Neural cell (in vitro differentiated cells): ENCODE data around the gene RAB3IP. TPM values are rescaled to one million over a fixed set of nuclear protein-coding genes. Genes with fewer than 3 reads are reported as not detected.

Experiments used
- H2AFZ ChIP-seq: fragments of 200-600, 300-800 bp; sonication (generic), shearing (Covaris generic); 2 replicates; pipeline ENCODE4 v1.6.0; 2014; ENCODE audit warnings: low read depth, mild to moderate bottlenecking, antibody characterized with exemption, low read length, moderate library complexity
- H3F3A ChIP-seq: fragments of 200-600 bp; shearing (Covaris generic); 2 replicates; pipeline ENCODE4 v1.6.1; 2016; ENCODE audit warnings: mild to moderate bottlenecking, moderate library complexity, mixed read lengths, antibody characterized with exemption, low read length; ENCODE audit not compliant: insufficient read depth, poor library complexity, severe bottlenecking
- H3K27ac ChIP-seq: fragments of 200-600, 300-800 bp; sonication (generic), shearing (Covaris generic); 2 replicates; pipeline ENCODE4 v1.5.1; 2014; ENCODE audit warnings: mild to moderate bottlenecking, low read length, moderate library complexity
- H3K27me3 ChIP-seq: fragments of 300-800, 200-600 bp; sonication (generic), shearing (Covaris generic); 2 replicates; pipeline ENCODE4 v1.6.0; 2014; ENCODE audit warnings: mild to moderate bottlenecking, low read depth, low read length, moderate library complexity; ENCODE audit not compliant: insufficient read depth
- H3K36me3 ChIP-seq: fragments of 300-800, 200-600 bp; sonication (generic), shearing (Covaris generic); 2 replicates; pipeline ENCODE4 v1.5.1; 2014; ENCODE audit warnings: mild to moderate bottlenecking, antibody characterized with exemption, low read length, moderate library complexity; ENCODE audit not compliant: insufficient read depth
- H3K4me2 ChIP-seq: fragments of 300-800, 200-600 bp; sonication (generic), shearing (Covaris generic); 2 replicates; pipeline ENCODE4 v1.6.0; 2014; ENCODE audit warnings: mild to moderate bottlenecking, low read length
- H3K4me3 ChIP-seq: fragments of 300-800, 200-600 bp; sonication (generic), shearing (Covaris generic); 2 replicates; pipeline ENCODE4 v1.5.1; 2014; ENCODE audit warnings: mild to moderate bottlenecking, low read length, moderate library complexity
- H3K79me2 ChIP-seq: fragments of 200-600 bp; shearing (Covaris generic); replicated peaks from 2 replicates; pipeline ENCODE4 v1.6.0; 2014; ENCODE audit warnings: mild to moderate bottlenecking, low read length, moderate library complexity; ENCODE audit not compliant: insufficient read depth
- H3K9ac ChIP-seq: fragments of 300-800, 200-600 bp; sonication (generic), shearing (Covaris generic); 2 replicates; pipeline ENCODE4 v1.6.1; 2016; ENCODE audit warnings: mild to moderate bottlenecking, low read length, mixed read lengths
- H3K9me2 ChIP-seq: fragments of 200-600 bp; shearing (Covaris generic); 2 replicates; pipeline ENCODE4 v1.6.1; 2016; ENCODE audit warnings: mild to moderate bottlenecking, low read length, mixed read lengths; ENCODE audit not compliant: insufficient read depth
- H3K9me3 ChIP-seq: fragments of 200-600, 300-800 bp; sonication (generic), shearing (Covaris generic); 2 replicates; pipeline ENCODE4 v1.6.1; 2016; ENCODE audit warnings: mild to moderate bottlenecking, mixed run types, low read length, moderate library complexity, mixed read lengths
- H4K20me1 ChIP-seq: fragments of 200-600 bp; shearing (Covaris generic); 2 replicates; pipeline ENCODE4 v1.6.1; 2016; ENCODE audit warnings: mild to moderate bottlenecking, mixed run types; ENCODE audit not compliant: insufficient read depth
- EP300 ChIP-seq: fragments of 450-650 bp; conservative IDR thresholded peaks from 2 replicates; pipeline ENCODE4 v1.6.1; 2014; ENCODE audit warnings: antibody characterized with exemption, mild to moderate bottlenecking, moderate library complexity; ENCODE audit not compliant: poor library complexity, severe bottlenecking
- EZH2 ChIP-seq: fragments of 200-600, 300-800 bp; shearing (Covaris generic), sonication (generic); IDR thresholded peaks from 2 replicates; pipeline ENCODE4 v1.6.1; 2014; ENCODE audit warnings: antibody characterized with exemption, low read length, borderline replicate concordance, mild to moderate bottlenecking; ENCODE audit not compliant: insufficient read depth, poor library complexity, severe bottlenecking
- MXI1 ChIP-seq: fragments of 450-650 bp; conservative IDR thresholded peaks from 2 replicates; pipeline ENCODE4 v1.6.1; 2014; ENCODE audit warnings: antibody characterized with exemption, mild to moderate bottlenecking; ENCODE audit not compliant: poor library complexity, severe bottlenecking
- POLR2AphosphoS5 ChIP-seq: IDR thresholded peaks from 2 replicates; pipeline ENCODE4 v1.6.1; 2012
- RAD21 ChIP-seq: fragments of 450-650 bp; conservative IDR thresholded peaks from 2 replicates; pipeline ENCODE4 v1.6.1; 2014; ENCODE audit warnings: antibody characterized with exemption, mild to moderate bottlenecking, moderate library complexity
- SMC3 ChIP-seq: fragments of 450-650 bp; conservative IDR thresholded peaks from 2 replicates; pipeline ENCODE4 v1.6.1; 2014; ENCODE audit warnings: antibody characterized with exemption, mild to moderate bottlenecking, moderate library complexity; ENCODE audit not compliant: poor library complexity
- TAF1 ChIP-seq: IDR thresholded peaks from 2 replicates; pipeline ENCODE4 v1.6.1; 2012; ENCODE audit warnings: low read depth
- polyA plus RNA-seq: library from polyadenylated mRNA; depleted of rRNA; stranded (reverse); fragments of >200 nt; gene quantifications from 2 replicates; pipeline ENCODE4 v1.2.3, GENCODE V29; 2014
- TF ChIP-seq, protein P1 (sequence below): fragments of 450-650 bp; IDR thresholded peaks from 2 replicates; pipeline ENCODE4 v1.5.1; 2014; ENCODE audit warnings: antibody characterized with exemption, mild to moderate bottlenecking, moderate library complexity; ENCODE audit not compliant: poor library complexity, severe bottlenecking
- TF ChIP-seq, protein P2 (sequence below): IDR thresholded peaks from 2 replicates; pipeline ENCODE4 v1.6.1; 2012; ENCODE audit warnings: borderline replicate concordance

Gene RAB3IP
- polyA plus RNA-seq, 1 donor from 2014 or later = 24.6 TPM

DNA sequence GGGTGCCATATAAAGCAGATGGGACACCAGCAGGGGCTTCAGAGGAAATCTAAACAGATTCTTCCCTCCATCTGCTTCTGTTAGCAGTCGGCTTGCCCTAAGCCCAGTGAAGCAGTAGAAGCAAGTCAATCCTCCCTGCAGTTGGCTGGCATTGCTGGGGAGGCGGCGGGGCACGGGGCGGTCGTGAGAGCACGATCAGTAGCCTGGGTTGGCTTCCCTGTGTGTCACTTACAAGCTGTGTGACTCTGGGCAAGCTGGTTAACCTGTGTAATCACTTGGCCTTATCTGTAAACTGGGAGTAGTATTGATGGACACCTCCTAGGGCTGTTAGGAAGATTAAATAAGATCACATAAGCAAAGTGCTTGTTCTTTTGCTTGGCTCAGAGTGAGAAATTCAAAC lies 105.8 kb downstream of the RAB3IP start:
- H3K4me2 ChIP-seq = no peak overlapping the region
- H3K9me3 ChIP-seq = no peaks in the 10 kb centered on the region
- H3K9me2 ChIP-seq = no peaks in the 10 kb centered on the region
- no peaks in the 10 kb centered on the region for H3K27me3 ChIP-seq
- H3F3A ChIP-seq = no peaks in the 10 kb centered on the region
- no peak overlapping the region for H3K9ac ChIP-seq
- H4K20me1 ChIP-seq = no peaks in the 10 kb centered on the region
- H3K27ac ChIP-seq = no peak overlapping the region
- TF ChIP-seq, protein P1, sequence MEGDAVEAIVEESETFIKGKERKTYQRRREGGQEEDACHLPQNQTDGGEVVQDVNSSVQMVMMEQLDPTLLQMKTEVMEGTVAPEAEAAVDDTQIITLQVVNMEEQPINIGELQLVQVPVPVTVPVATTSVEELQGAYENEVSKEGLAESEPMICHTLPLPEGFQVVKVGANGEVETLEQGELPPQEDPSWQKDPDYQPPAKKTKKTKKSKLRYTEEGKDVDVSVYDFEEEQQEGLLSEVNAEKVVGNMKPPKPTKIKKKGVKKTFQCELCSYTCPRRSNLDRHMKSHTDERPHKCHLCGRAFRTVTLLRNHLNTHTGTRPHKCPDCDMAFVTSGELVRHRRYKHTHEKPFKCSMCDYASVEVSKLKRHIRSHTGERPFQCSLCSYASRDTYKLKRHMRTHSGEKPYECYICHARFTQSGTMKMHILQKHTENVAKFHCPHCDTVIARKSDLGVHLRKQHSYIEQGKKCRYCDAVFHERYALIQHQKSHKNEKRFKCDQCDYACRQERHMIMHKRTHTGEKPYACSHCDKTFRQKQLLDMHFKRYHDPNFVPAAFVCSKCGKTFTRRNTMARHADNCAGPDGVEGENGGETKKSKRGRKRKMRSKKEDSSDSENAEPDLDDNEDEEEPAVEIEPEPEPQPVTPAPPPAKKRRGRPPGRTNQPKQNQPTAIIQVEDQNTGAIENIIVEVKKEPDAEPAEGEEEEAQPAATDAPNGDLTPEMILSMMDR = no peak
- no peak for TF ChIP-seq EP300
- TF ChIP-seq, protein P2, sequence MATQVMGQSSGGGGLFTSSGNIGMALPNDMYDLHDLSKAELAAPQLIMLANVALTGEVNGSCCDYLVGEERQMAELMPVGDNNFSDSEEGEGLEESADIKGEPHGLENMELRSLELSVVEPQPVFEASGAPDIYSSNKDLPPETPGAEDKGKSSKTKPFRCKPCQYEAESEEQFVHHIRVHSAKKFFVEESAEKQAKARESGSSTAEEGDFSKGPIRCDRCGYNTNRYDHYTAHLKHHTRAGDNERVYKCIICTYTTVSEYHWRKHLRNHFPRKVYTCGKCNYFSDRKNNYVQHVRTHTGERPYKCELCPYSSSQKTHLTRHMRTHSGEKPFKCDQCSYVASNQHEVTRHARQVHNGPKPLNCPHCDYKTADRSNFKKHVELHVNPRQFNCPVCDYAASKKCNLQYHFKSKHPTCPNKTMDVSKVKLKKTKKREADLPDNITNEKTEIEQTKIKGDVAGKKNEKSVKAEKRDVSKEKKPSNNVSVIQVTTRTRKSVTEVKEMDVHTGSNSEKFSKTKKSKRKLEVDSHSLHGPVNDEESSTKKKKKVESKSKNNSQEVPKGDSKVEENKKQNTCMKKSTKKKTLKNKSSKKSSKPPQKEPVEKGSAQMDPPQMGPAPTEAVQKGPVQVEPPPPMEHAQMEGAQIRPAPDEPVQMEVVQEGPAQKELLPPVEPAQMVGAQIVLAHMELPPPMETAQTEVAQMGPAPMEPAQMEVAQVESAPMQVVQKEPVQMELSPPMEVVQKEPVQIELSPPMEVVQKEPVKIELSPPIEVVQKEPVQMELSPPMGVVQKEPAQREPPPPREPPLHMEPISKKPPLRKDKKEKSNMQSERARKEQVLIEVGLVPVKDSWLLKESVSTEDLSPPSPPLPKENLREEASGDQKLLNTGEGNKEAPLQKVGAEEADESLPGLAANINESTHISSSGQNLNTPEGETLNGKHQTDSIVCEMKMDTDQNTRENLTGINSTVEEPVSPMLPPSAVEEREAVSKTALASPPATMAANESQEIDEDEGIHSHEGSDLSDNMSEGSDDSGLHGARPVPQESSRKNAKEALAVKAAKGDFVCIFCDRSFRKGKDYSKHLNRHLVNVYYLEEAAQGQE = no peak
- no peak for TF ChIP-seq POLR2AphosphoS5
- no peak for TF ChIP-seq RAD21
- no peak for TF ChIP-seq TAF1
- no peak for TF ChIP-seq EZH2
- no peak for TF ChIP-seq SMC3
- no peak for TF ChIP-seq MXI1
- H3K79me2 ChIP-seq = no peaks in the 10 kb centered on the region
- no peak overlapping the region for H2AFZ ChIP-seq
- no peak overlapping the region for H3K4me3 ChIP-seq
- no peaks in the 10 kb centered on the region for H3K36me3 ChIP-seq

DNA sequence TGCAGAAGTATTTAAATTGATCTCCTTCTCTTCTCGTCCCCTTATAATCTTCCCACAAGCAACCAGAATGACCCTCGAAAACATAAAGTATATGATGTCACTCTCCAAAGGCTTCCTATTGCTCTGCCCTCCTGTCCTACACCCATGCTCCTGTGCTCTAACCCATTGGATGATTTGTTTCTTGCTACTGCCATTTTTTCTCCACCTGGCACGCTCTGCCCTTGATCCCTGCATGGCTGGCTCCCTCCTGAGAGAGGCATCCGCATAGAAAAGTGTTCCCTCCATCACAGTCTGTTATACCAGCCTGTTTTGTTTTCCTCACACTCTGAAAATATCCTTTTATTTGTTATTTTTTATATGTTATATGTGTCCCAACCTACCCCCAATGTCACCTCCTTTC lies 106.2 kb downstream of the RAB3IP start:
- no peak overlapping the region for H3K4me3 ChIP-seq
- TF ChIP-seq TAF1 = no peak
- TF ChIP-seq MXI1 = no peak
- no peak for TF ChIP-seq EZH2
- TF ChIP-seq, protein P1 = no peak
- TF ChIP-seq, protein P2 = no peak
- no peak for TF ChIP-seq RAD21
- no peak for TF ChIP-seq SMC3
- TF ChIP-seq EP300 = no peak
- no peak for TF ChIP-seq POLR2AphosphoS5
- H3F3A ChIP-seq = no peaks in the 10 kb centered on the region
- no peaks in the 10 kb centered on the region for H3K27me3 ChIP-seq
- H3K79me2 ChIP-seq = no peaks in the 10 kb centered on the region
- H2AFZ ChIP-seq = no peak overlapping the region
- no peak overlapping the region for H3K4me2 ChIP-seq
- no peak overlapping the region for H3K9ac ChIP-seq
- no peaks in the 10 kb centered on the region for H3K36me3 ChIP-seq
- no peak overlapping the region for H3K27ac ChIP-seq
- no peaks in the 10 kb centered on the region for H3K9me2 ChIP-seq
- H4K20me1 ChIP-seq = no peaks in the 10 kb centered on the region
- no peaks in the 10 kb centered on the region for H3K9me3 ChIP-seq
